ENCODE measurements around the gene HAUS8. TPM values are rescaled to one million over a fixed set of nuclear protein-coding genes. Genes with fewer than 3 reads are reported as not detected.

HAUS8 gene
- total and polyA plus RNA-seq, 2 of the 13 experiments (the other 11 are each of a cell fraction or from before 2014, with no cell fraction given) = 7.8 to 17.5 TPM

DNA sequence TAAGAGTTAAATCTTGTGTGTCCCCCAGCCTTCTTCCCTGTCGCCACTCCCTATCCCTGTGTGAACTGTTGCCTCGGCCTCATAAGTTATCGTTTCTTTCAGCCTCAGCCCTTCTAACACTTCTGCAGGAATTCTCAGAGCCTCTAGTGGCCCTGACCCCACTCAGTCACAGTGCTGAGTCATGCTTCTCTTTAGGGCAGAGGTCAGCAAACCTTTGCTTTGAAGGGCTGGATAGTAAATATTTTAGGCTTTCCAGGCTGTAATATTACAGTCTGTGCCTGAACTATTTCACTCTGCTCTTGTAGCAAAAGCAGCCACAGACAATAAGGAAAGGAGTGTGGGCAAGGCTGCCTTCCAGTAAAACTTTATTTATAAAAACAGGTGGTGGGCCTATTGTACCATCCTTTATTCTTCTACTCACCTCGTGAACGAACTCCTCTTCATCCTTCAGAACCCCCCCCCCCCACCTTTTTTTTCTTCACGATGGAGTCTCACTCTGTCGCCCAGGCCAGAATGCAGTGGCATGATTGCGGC is 22.4 kb upstream of the HAUS8 start (continued):
- TF ChIP-seq, protein P1, sequence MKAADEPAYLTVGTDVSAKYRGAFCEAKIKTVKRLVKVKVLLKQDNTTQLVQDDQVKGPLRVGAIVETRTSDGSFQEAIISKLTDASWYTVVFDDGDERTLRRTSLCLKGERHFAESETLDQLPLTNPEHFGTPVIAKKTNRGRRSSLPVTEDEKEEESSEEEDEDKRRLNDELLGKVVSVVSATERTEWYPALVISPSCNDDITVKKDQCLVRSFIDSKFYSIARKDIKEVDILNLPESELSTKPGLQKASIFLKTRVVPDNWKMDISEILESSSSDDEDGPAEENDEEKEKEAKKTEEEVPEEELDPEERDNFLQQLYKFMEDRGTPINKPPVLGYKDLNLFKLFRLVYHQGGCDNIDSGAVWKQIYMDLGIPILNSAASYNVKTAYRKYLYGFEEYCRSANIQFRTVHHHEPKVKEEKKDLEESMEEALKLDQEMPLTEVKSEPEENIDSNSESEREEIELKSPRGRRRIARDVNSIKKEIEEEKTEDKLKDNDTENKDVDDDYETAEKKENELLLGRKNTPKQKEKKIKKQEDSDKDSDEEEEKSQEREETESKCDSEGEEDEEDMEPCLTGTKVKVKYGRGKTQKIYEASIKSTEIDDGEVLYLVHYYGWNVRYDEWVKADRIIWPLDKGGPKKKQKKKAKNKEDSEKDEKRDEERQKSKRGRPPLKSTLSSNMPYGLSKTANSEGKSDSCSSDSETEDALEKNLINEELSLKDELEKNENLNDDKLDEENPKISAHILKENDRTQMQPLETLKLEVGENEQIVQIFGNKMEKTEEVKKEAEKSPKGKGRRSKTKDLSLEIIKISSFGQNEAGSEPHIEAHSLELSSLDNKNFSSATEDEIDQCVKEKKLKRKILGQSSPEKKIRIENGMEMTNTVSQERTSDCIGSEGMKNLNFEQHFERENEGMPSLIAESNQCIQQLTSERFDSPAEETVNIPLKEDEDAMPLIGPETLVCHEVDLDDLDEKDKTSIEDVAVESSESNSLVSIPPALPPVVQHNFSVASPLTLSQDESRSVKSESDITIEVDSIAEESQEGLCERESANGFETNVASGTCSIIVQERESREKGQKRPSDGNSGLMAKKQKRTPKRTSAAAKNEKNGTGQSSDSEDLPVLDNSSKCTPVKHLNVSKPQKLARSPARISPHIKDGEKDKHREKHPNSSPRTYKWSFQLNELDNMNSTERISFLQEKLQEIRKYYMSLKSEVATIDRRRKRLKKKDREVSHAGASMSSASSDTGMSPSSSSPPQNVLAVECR (CRISPR knock-in tag; IDR thresholded peaks at IDR 0.05; ENCODE audit: borderline replicate concordance) = peak; percentile 25; the same call in 1 of the 2 replicates
- TF ChIP-seq, protein P2, sequence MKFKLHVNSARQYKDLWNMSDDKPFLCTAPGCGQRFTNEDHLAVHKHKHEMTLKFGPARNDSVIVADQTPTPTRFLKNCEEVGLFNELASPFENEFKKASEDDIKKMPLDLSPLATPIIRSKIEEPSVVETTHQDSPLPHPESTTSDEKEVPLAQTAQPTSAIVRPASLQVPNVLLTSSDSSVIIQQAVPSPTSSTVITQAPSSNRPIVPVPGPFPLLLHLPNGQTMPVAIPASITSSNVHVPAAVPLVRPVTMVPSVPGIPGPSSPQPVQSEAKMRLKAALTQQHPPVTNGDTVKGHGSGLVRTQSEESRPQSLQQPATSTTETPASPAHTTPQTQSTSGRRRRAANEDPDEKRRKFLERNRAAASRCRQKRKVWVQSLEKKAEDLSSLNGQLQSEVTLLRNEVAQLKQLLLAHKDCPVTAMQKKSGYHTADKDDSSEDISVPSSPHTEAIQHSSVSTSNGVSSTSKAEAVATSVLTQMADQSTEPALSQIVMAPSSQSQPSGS (CRISPR knock-in tag; IDR thresholded peaks at IDR 0.05) = peak; percentile 60
- TF ChIP-seq, protein P3, sequence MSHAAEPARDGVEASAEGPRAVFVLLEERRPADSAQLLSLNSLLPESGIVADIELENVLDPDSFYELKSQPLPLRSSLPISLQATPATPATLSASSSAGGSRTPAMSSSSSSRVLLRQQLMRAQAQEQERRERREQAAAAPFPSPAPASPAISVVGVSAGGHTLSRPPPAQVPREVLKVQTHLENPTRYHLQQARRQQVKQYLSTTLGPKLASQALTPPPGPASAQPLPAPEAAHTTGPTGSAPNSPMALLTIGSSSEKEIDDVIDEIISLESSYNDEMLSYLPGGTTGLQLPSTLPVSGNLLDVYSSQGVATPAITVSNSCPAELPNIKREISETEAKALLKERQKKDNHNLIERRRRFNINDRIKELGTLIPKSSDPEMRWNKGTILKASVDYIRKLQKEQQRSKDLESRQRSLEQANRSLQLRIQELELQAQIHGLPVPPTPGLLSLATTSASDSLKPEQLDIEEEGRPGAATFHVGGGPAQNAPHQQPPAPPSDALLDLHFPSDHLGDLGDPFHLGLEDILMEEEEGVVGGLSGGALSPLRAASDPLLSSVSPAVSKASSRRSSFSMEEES (CRISPR knock-in tag; IDR thresholded peaks at IDR 0.05) = 0 out of 2 replicates have a peak, but pooled peaks have one; percentile 24
- TF ChIP-seq CBX1 (IDR thresholded peaks at IDR 0.05; ENCODE audit: low read depth) (no peak), TARDBP (CRISPR knock-in tag; IDR thresholded peaks at IDR 0.05) (peak; percentile 65), CREM (IDR thresholded peaks at IDR 0.05) (peak; percentile 37; the same call in 1 of the 2 replicates), CREM (CRISPR knock-in tag; IDR thresholded peaks at IDR 0.05) (no peak), FOXO1 (CRISPR knock-in tag; IDR thresholded peaks at IDR 0.05) (peak; percentile 57; the same call in 1 of the 2 replicates), TSC22D2 (CRISPR knock-in tag; IDR thresholded peaks at IDR 0.05; ENCODE audit: borderline replicate concordance) (no peak), MXI1 (IDR thresholded peaks at IDR 0.05; ENCODE audit: borderline replicate concordance, low read depth, low read length) (peak; percentile 53; the same call in 1 of the 3 replicates), SOX5 (CRISPR knock-in tag; IDR thresholded peaks at IDR 0.05; ENCODE audit: borderline replicate concordance) (peak; percentile 65; the same call in 1 of the 2 replicates), ZNF563 (CRISPR knock-in tag; IDR thresholded peaks at IDR 0.05) (no peak), SMYD3 (CRISPR knock-in tag; IDR thresholded peaks at IDR 0.05) (no peak), KLF16 (CRISPR knock-in tag; IDR thresholded peaks at IDR 0.05) (peak in 1 of 2 experiments; percentile 66; a peak in 1 of 4 replicates), ZNF615 (CRISPR knock-in tag; IDR thresholded peaks at IDR 0.05; ENCODE audit: borderline replicate concordance) (no peak), ZNF382 (CRISPR knock-in tag; IDR thresholded peaks at IDR 0.05; ENCODE audit: borderline replicate concordance) (no peak), ZNF124 (CRISPR knock-in tag; IDR thresholded peaks at IDR 0.05) (peak; percentile 50; the same call in 1 of the 2 replicates)
- TF ChIP-seq, protein P4, sequence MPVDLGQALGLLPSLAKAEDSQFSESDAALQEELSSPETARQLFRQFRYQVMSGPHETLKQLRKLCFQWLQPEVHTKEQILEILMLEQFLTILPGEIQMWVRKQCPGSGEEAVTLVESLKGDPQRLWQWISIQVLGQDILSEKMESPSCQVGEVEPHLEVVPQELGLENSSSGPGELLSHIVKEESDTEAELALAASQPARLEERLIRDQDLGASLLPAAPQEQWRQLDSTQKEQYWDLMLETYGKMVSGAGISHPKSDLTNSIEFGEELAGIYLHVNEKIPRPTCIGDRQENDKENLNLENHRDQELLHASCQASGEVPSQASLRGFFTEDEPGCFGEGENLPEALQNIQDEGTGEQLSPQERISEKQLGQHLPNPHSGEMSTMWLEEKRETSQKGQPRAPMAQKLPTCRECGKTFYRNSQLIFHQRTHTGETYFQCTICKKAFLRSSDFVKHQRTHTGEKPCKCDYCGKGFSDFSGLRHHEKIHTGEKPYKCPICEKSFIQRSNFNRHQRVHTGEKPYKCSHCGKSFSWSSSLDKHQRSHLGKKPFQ (CRISPR knock-in tag; IDR thresholded peaks at IDR 0.05; ENCODE audit: insufficient replicate concordance) = peak; percentile 45
- TF ChIP-seq, protein P5, sequence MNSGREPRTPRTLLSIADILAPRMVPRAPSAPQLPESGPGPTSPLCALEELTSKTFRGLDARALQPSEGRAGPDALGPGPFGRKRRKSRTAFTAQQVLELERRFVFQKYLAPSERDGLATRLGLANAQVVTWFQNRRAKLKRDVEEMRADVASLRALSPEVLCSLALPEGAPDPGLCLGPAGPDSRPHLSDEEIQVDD (CRISPR knock-in tag; IDR thresholded peaks at IDR 0.05; ENCODE audit: borderline replicate concordance) = no peak

All from HepG2 (cell line).